Parathyroid adenoma (tissue), 2 donors: Measurements from ENCODE around the gene NSD1.

Source experiments
- H2AFZ ChIP-seq: fragments of 300-600 bp; sonication (generic); one replicate; pipeline ENCODE4 v1.7.0; 2017; ENCODE audit warnings: antibody characterized with exemption, mild to moderate bottlenecking
- H3K27ac ChIP-seq: fragments of 300-600 bp; sonication (generic); one replicate; pipeline ENCODE4 v1.7.0; 2017
- H3K27me3 ChIP-seq: fragments of 300-600 bp; sonication (generic); one replicate; pipeline ENCODE4 v1.7.0; 2017; ENCODE audit warnings: low read length; ENCODE audit not compliant: control insufficient read depth, insufficient read depth
- H3K36me3 ChIP-seq: fragments of 300-600 bp; sonication (generic); one replicate; pipeline ENCODE4 v1.7.0; 2017; ENCODE audit warnings: low read length; ENCODE audit not compliant: control insufficient read depth, insufficient read depth
- H3K4me1 ChIP-seq: fragments of 300-600 bp; sonication (generic); one replicate; pipeline ENCODE4 v1.7.0; 2017; ENCODE audit warnings: control low read depth
- H3K4me2 ChIP-seq: fragments of 300-600 bp; sonication (generic); one replicate; pipeline ENCODE4 v1.7.0; 2017; ENCODE audit warnings: low read length
- H3K4me3 ChIP-seq: fragments of 300-600 bp; sonication (generic); one replicate; pipeline ENCODE4 v1.7.0; 2017; ENCODE audit warnings: low read depth, low read length
- H3K79me2 ChIP-seq: fragments of 300-600 bp; sonication (generic); one replicate; pipeline ENCODE4 v1.7.0; 2017; ENCODE audit warnings: control low read depth
- H3K9ac ChIP-seq: fragments of 300-600 bp; sonication (generic); one replicate; pipeline ENCODE4 v1.7.0; 2017; ENCODE audit warnings: mild to moderate bottlenecking
- H3K9me3 ChIP-seq: fragments of 300-600 bp; sonication (generic); one replicate; pipeline ENCODE4 v1.7.0; 2017; ENCODE audit warnings: low read length; ENCODE audit not compliant: control insufficient read depth
- CTCF ChIP-seq: fragments of 300-600 bp; sonication (generic); IDR thresholded peaks from one replicate; pipeline ENCODE4 v1.7.0; 2017; ENCODE audit warnings: antibody characterized with exemption, mild to moderate bottlenecking
- donor health status: primary hyperparathyroidism.

The NSD1 gene

GRCh38 chr5:177195307-177195952, 61.9 kb downstream of the NSD1 start:
- Histone ChIP-seq H3K27ac (no peak overlapping the region), H3K79me2 (peaks cover 19% of the 10 kb centered on the region), H3K9ac (no peak overlapping the region), H2AFZ (no peak overlapping the region), H3K27me3 (no peaks in the 10 kb centered on the region), H3K4me1 (no peaks in the 10 kb centered on the region), H3K36me3 (no peaks in the 10 kb centered on the region), H3K4me2 (no peak overlapping the region), H3K4me3 (no peak overlapping the region), H3K9me3 (no peaks in the 10 kb centered on the region)
- no peak for TF ChIP-seq CTCF

DNA sequence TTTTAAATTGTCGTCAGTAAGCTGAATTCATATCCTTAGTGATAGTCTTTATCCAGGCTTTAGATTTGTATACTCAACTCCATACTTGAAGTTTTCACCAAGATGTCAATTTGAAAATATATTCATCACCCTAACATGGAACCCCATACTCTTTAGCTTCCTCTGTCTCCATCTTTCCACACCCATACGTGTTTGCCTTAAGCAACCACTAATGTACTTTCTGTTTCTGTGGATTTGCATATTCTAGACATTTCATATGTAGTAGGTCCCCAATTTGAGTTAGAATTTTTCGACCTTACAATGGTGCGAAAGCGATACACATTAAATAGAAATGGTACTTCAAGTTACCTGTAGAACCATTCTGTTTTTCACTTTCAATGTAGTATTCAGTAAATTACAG, 65.2 kb downstream of the NSD1 start:
- Histone ChIP-seq H3K27me3 (no peaks in the 10 kb centered on the region), H3K9me3 (no peaks in the 10 kb centered on the region), H3K4me2 (no peak overlapping the region), H3K79me2 (peaks cover 29% of the 10 kb centered on the region), H3K9ac (no peak overlapping the region), H2AFZ (no peak overlapping the region), H3K4me3 (no peak overlapping the region), H3K27ac (no peak overlapping the region), H3K36me3 (no peaks in the 10 kb centered on the region), H3K4me1 (no peaks in the 10 kb centered on the region)
- no peak for TF ChIP-seq CTCF

DNA sequence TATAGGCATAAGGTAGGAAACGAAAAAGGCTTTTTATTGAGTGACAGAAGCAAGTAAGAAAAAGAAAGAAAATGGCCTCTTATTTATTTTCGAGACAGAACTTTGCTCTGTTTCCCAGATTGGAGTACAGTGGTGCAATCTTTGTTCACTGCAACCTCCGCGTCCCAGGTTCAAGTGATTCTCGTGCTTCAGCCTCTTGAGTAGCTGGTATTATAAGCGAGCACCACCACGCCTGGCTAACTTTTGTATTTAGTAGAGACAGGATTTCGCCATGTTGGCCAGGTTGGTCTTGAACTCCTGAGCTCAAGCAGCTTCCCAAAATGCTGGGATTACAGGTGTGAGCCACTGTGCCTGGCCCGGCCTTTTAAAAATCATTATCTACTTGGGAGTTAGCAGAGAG, 70.7 kb downstream of the NSD1 start:
- Histone ChIP-seq H3K4me1 (no peaks in the 10 kb centered on the region), H3K79me2 (peaks cover 22% of the 10 kb centered on the region), H3K4me2 (no peak overlapping the region), H3K27ac (no peak overlapping the region), H3K27me3 (no peaks in the 10 kb centered on the region), H3K36me3 (no peaks in the 10 kb centered on the region), H3K9me3 (no peaks in the 10 kb centered on the region), H3K9ac (no peak overlapping the region), H3K4me3 (no peak overlapping the region), H2AFZ (no peak overlapping the region)
- no peak for TF ChIP-seq CTCF

DNA sequence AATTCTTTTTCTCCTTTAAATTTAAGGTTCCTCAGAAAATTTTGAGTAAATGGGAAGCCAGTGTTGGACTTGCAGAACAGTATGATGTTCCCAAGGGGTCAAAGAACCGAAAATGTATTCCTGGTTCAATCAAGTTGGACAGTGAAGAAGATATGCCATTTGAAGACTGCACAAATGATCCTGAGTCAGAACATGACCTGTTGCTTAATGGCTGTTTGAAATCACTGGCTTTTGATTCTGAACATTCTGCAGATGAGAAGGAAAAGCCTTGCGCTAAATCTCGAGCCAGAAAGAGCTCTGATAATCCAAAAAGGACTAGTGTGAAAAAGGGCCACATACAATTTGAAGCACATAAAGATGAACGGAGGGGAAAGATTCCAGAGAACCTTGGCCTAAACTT, 76.0 kb downstream of the NSD1 start:
- Histone ChIP-seq H2AFZ (no peak overlapping the region), H3K4me2 (no peak overlapping the region), H3K36me3 (no peaks in the 10 kb centered on the region), H3K4me1 (no peaks in the 10 kb centered on the region), H3K9me3 (no peaks in the 10 kb centered on the region), H3K4me3 (no peak overlapping the region), H3K9ac (no peak overlapping the region), H3K27me3 (no peaks in the 10 kb centered on the region), H3K79me2 (peaks cover 17% of the 10 kb centered on the region), H3K27ac (no peak overlapping the region)
- TF ChIP-seq CTCF = no peak

DNA sequence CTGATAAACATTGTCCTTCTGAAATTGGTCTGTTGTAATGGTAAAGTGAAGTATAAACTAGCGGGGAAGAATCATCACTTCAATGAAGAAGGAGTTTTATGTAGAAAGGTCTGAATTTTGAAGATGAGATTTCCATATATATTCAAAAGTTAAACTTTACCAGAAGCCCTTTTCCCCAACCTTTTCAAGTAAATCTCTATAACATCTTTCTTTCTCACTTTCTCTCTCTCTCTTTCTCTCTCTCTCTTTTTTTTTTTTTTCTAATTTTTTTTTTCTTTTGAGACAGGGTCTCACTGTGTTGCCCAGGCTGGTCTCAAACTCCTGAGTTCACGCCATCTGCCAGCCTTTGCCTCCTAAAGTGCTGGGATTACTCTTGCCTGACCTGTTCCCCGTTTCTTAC, 78.7 kb downstream of the NSD1 start:
- H3K4me2 ChIP-seq = no peak overlapping the region
- no peak overlapping the region for H3K4me3 ChIP-seq
- no peak overlapping the region for H2AFZ ChIP-seq
- TF ChIP-seq CTCF = no peak
- no peaks in the 10 kb centered on the region for H3K4me1 ChIP-seq
- H3K27ac ChIP-seq = no peak overlapping the region
- H3K79me2 ChIP-seq = peaks cover 18% of the 10 kb centered on the region
- H3K27me3 ChIP-seq = no peaks in the 10 kb centered on the region
- H3K9ac ChIP-seq = no peak overlapping the region
- no peaks in the 10 kb centered on the region for H3K36me3 ChIP-seq
- no peaks in the 10 kb centered on the region for H3K9me3 ChIP-seq
